WTC11 (cell line): ENCODE results near the gene PLCL2. TPM values are rescaled to one million over a fixed set of nuclear protein-coding genes. Genes with fewer than 3 reads are reported as not detected.

ENCODE experiments used
- ATAC-seq: fragments of 200-7000 bp; cut with Tn5 transposase; 2 replicates; pipeline ENCODE4 v1.10.0; 2021; ENCODE audit warnings: mild to moderate bottlenecking, moderate library complexity
- CTCF ChIA-PET: fragments of 300-600 bp; sonication (Branson Sonifier 250); formaldehyde crosslinking; loops from one replicate; lab custom pipeline; 2021; ENCODE audit warnings: antibody characterized with exemption; lab: Charles Lee
- POLR2A ChIA-PET: fragments of 350-600 bp; sonication (Branson Sonifier 250); formaldehyde crosslinking; loops from one replicate; lab custom pipeline; 2021; ENCODE audit warnings: antibody characterized with exemption; lab: Charles Lee
- DNase-seq: peaks from one replicate; pipeline ENCODE4 v3.0.0; 2021; ENCODE audit warnings: low spot score
- H3K27ac Mint-ChIP-seq: 2 replicates; pipeline ENCODE4 v1.8.0; 2021; ENCODE audit warnings: mixed read lengths
- H3K27me3 Mint-ChIP-seq: 2 replicates; pipeline ENCODE4 v1.8.0; 2021; ENCODE audit warnings: low read depth, mild to moderate bottlenecking, moderate library complexity, mixed read lengths
- H3K36me3 Mint-ChIP-seq: 2 replicates; pipeline ENCODE4 v1.8.0; 2021; ENCODE audit warnings: mixed read lengths
- H3K4me1 Mint-ChIP-seq: 2 replicates; pipeline ENCODE4 v1.8.0; 2022; ENCODE audit warnings: mixed read lengths
- H3K4me3 Mint-ChIP-seq: 2 replicates; pipeline ENCODE4 v1.8.0; 2021; ENCODE audit warnings: mild to moderate bottlenecking, moderate library complexity, mixed read lengths
- H3K9me3 Mint-ChIP-seq: 2 replicates; pipeline ENCODE4 v1.8.0; 2021; ENCODE audit warnings: mixed read lengths
- CREB1 ChIP-seq: sonication (generic); formaldehyde crosslinking; IDR thresholded peaks from 2 replicates; pipeline ENCODE4 v1.8.0; 2023; ENCODE audit warnings: mild to moderate bottlenecking, missing genetic modification reagents
- CREM ChIP-seq: sonication (generic); formaldehyde crosslinking; IDR thresholded peaks from 2 replicates; pipeline ENCODE4 v1.8.1; 2022; ENCODE audit warnings: mild to moderate bottlenecking, missing genetic modification reagents, moderate library complexity
- ELF4 ChIP-seq: sonication (generic); formaldehyde crosslinking; IDR thresholded peaks from 2 replicates; pipeline ENCODE4 v1.8.1; 2022; ENCODE audit warnings: low read depth, mild to moderate bottlenecking, moderate library complexity, missing genetic modification reagents
- EMX1 ChIP-seq: fragments of 250-450 bp; sonication (Bioruptor Pico); IDR thresholded peaks from 2 replicates; pipeline ENCODE4 v1.8.0; 2021; ENCODE audit warnings: mild to moderate bottlenecking
- FOXK1 ChIP-seq: sonication (generic); formaldehyde crosslinking; IDR thresholded peaks from 2 replicates; pipeline ENCODE4 v1.8.0; 2022; ENCODE audit warnings: mild to moderate bottlenecking, moderate library complexity, missing genetic modification reagents
- JUN ChIP-seq: sonication (generic); formaldehyde crosslinking; IDR thresholded peaks from 2 replicates; pipeline ENCODE4 v1.8.0; 2023; ENCODE audit warnings: mild to moderate bottlenecking, missing genetic modification reagents
- MXD4 ChIP-seq: fragments of 250-450 bp; sonication (Bioruptor Pico); IDR thresholded peaks from 2 replicates; pipeline ENCODE4 v1.8.0; 2021; ENCODE audit warnings: mild to moderate bottlenecking, moderate library complexity, borderline replicate concordance
- NFE2L1 ChIP-seq: sonication (generic); formaldehyde crosslinking; IDR thresholded peaks from 2 replicates; pipeline ENCODE4 v1.8.1; 2023; ENCODE audit warnings: missing genetic modification reagents
- SMAD3 ChIP-seq: sonication (generic); formaldehyde crosslinking; IDR thresholded peaks from 2 replicates; pipeline ENCODE4 v1.8.0; 2022; ENCODE audit warnings: missing genetic modification reagents, mild to moderate bottlenecking, borderline replicate concordance
- SMAD4 ChIP-seq: sonication (generic); formaldehyde crosslinking; IDR thresholded peaks from 2 replicates; pipeline ENCODE4 v1.8.0; 2022; ENCODE audit warnings: mild to moderate bottlenecking, missing genetic modification reagents
- ZNF317 ChIP-seq: sonication (generic); formaldehyde crosslinking; IDR thresholded peaks from 2 replicates; pipeline ENCODE4 v1.8.1; 2023; ENCODE audit warnings: low read depth, mild to moderate bottlenecking, moderate library complexity, missing genetic modification reagents, borderline replicate concordance
- ZNF396 ChIP-seq: fragments of 250-450 bp; sonication (Bioruptor Pico); IDR thresholded peaks from 2 replicates; pipeline ENCODE4 v1.8.0; 2021; ENCODE audit warnings: mild to moderate bottlenecking, moderate library complexity, borderline replicate concordance
- total RNA-seq: library from RNA; stranded (reverse); gene quantifications from 3 replicates; pipeline ENCODE4 v1.2.3, GENCODE V29; 2021
- TF ChIP-seq, protein P1 (sequence below): sonication (generic); formaldehyde crosslinking; IDR thresholded peaks from 2 replicates; pipeline ENCODE4 v1.8.1; 2023; ENCODE audit warnings: mild to moderate bottlenecking, missing genetic modification reagents, borderline replicate concordance
- TF ChIP-seq, protein P2 (sequence below): sonication (generic); formaldehyde crosslinking; IDR thresholded peaks from 2 replicates; pipeline ENCODE4 v1.8.0; 2023; ENCODE audit warnings: missing genetic modification reagents, mild to moderate bottlenecking, borderline replicate concordance
- TF ChIP-seq, protein P3 (sequence below): sonication (generic); formaldehyde crosslinking; conservative IDR thresholded peaks from 2 replicates; pipeline ENCODE4 v1.8.1; 2022; ENCODE audit warnings: mild to moderate bottlenecking, missing genetic modification reagents
- TF ChIP-seq, protein P4 (sequence below): fragments of 250-450 bp; sonication (Bioruptor Pico); IDR thresholded peaks from 2 replicates; pipeline ENCODE4 v1.9.0; 2021; ENCODE audit warnings: mild to moderate bottlenecking
- TF ChIP-seq, protein P5 (sequence below): sonication (generic); formaldehyde crosslinking; IDR thresholded peaks from 2 replicates; pipeline ENCODE4 v1.8.0; 2023; ENCODE audit warnings: mild to moderate bottlenecking, missing genetic modification reagents

Gene PLCL2
- total RNA-seq, 1 experiment from 2014 or later, result 11.8 TPM

DNA sequence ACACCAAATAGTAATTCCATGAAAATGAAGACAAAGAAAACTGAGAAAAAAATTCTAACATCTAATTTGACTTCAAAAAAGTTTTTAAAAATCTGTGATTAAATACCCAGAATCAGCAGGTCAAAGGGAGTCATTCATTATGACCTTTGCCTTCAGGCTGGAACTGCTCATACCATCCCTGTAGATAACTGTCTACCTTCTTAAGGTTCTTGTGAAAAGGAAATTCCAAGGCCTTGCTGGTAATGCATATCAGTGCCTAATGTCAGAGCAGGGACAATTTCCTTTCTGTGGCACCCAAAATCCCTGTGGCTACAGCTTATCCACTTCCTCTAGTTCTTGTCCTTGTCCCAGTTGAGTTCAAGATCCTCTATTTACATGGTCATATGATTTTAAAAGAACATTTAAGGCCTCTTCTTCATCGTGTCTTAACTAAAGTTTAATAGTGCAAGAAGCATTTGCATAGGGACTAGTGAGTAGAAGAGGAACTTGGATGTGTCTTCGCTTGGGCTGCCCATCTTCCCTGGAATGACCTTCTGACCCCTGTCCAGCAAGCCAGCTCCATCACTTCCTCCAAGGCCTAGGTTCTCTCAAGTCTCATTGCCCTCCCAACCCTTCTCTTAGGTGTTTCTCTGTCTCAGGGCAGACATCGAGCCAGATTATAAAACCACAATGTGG is 8.7 kb upstream of the PLCL2 start:
- CTCF ChIA-PET, result interaction anchor here (5.0 kb wide), 1 partner anchor 8 kb away, joined by 44 read pairs; the partner anchor contains the start of gene PLCL2
- Mint-ChIP-seq H3K4me1 (no peaks in the 10 kb centered on the region), H3K9me3 (no peaks in the 10 kb centered on the region), H3K27ac (no peak overlapping the region), H3K36me3 (no peaks in the 10 kb centered on the region), H3K27me3 (peaks cover 29% of the 10 kb centered on the region), H3K4me3 (no peak overlapping the region)
- ATAC-seq (no peak), DNase-seq (no peak)
- TF ChIP-seq SMAD4 (CRISPR knock-in tag) (no peak), CREB1 (CRISPR knock-in tag) (no peak), SMAD3 (CRISPR knock-in tag) (no peak), EMX1 (CRISPR knock-in tag) (no peak), NFE2L1 (no peak), ELF4 (CRISPR knock-in tag) (no peak), ZNF396 (CRISPR knock-in tag) (no peak), MXD4 (no peak), FOXK1 (CRISPR knock-in tag) (no peak), ZNF317 (CRISPR knock-in tag) (no peak), JUN (CRISPR knock-in tag) (no peak), CREM (CRISPR knock-in tag) (no peak)
- TF ChIP-seq, protein P1, sequence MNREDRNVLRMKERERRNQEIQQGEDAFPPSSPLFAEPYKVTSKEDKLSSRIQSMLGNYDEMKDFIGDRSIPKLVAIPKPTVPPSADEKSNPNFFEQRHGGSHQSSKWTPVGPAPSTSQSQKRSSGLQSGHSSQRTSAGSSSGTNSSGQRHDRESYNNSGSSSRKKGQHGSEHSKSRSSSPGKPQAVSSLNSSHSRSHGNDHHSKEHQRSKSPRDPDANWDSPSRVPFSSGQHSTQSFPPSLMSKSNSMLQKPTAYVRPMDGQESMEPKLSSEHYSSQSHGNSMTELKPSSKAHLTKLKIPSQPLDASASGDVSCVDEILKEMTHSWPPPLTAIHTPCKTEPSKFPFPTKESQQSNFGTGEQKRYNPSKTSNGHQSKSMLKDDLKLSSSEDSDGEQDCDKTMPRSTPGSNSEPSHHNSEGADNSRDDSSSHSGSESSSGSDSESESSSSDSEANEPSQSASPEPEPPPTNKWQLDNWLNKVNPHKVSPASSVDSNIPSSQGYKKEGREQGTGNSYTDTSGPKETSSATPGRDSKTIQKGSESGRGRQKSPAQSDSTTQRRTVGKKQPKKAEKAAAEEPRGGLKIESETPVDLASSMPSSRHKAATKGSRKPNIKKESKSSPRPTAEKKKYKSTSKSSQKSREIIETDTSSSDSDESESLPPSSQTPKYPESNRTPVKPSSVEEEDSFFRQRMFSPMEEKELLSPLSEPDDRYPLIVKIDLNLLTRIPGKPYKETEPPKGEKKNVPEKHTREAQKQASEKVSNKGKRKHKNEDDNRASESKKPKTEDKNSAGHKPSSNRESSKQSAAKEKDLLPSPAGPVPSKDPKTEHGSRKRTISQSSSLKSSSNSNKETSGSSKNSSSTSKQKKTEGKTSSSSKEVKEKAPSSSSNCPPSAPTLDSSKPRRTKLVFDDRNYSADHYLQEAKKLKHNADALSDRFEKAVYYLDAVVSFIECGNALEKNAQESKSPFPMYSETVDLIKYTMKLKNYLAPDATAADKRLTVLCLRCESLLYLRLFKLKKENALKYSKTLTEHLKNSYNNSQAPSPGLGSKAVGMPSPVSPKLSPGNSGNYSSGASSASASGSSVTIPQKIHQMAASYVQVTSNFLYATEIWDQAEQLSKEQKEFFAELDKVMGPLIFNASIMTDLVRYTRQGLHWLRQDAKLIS, result no peak
- TF ChIP-seq, protein P2, sequence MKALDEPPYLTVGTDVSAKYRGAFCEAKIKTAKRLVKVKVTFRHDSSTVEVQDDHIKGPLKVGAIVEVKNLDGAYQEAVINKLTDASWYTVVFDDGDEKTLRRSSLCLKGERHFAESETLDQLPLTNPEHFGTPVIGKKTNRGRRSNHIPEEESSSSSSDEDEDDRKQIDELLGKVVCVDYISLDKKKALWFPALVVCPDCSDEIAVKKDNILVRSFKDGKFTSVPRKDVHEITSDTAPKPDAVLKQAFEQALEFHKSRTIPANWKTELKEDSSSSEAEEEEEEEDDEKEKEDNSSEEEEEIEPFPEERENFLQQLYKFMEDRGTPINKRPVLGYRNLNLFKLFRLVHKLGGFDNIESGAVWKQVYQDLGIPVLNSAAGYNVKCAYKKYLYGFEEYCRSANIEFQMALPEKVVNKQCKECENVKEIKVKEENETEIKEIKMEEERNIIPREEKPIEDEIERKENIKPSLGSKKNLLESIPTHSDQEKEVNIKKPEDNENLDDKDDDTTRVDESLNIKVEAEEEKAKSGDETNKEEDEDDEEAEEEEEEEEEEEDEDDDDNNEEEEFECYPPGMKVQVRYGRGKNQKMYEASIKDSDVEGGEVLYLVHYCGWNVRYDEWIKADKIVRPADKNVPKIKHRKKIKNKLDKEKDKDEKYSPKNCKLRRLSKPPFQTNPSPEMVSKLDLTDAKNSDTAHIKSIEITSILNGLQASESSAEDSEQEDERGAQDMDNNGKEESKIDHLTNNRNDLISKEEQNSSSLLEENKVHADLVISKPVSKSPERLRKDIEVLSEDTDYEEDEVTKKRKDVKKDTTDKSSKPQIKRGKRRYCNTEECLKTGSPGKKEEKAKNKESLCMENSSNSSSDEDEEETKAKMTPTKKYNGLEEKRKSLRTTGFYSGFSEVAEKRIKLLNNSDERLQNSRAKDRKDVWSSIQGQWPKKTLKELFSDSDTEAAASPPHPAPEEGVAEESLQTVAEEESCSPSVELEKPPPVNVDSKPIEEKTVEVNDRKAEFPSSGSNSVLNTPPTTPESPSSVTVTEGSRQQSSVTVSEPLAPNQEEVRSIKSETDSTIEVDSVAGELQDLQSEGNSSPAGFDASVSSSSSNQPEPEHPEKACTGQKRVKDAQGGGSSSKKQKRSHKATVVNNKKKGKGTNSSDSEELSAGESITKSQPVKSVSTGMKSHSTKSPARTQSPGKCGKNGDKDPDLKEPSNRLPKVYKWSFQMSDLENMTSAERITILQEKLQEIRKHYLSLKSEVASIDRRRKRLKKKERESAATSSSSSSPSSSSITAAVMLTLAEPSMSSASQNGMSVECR (CRISPR knock-in tag), result no peak
- TF ChIP-seq, protein P3, sequence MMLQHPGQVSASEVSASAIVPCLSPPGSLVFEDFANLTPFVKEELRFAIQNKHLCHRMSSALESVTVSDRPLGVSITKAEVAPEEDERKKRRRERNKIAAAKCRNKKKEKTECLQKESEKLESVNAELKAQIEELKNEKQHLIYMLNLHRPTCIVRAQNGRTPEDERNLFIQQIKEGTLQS (CRISPR knock-in tag), result no peak
- TF ChIP-seq, protein P4, sequence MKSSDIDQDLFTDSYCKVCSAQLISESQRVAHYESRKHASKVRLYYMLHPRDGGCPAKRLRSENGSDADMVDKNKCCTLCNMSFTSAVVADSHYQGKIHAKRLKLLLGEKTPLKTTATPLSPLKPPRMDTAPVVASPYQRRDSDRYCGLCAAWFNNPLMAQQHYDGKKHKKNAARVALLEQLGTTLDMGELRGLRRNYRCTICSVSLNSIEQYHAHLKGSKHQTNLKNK, result no peak
- TF ChIP-seq, protein P5, sequence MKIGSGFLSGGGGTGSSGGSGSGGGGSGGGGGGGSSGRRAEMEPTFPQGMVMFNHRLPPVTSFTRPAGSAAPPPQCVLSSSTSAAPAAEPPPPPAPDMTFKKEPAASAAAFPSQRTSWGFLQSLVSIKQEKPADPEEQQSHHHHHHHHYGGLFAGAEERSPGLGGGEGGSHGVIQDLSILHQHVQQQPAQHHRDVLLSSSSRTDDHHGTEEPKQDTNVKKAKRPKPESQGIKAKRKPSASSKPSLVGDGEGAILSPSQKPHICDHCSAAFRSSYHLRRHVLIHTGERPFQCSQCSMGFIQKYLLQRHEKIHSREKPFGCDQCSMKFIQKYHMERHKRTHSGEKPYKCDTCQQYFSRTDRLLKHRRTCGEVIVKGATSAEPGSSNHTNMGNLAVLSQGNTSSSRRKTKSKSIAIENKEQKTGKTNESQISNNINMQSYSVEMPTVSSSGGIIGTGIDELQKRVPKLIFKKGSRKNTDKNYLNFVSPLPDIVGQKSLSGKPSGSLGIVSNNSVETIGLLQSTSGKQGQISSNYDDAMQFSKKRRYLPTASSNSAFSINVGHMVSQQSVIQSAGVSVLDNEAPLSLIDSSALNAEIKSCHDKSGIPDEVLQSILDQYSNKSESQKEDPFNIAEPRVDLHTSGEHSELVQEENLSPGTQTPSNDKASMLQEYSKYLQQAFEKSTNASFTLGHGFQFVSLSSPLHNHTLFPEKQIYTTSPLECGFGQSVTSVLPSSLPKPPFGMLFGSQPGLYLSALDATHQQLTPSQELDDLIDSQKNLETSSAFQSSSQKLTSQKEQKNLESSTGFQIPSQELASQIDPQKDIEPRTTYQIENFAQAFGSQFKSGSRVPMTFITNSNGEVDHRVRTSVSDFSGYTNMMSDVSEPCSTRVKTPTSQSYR, result no peak
- POLR2A ChIA-PET, result no interaction called here
